Colonic mucosa (tissue), 4 donors: Measurements from ENCODE around the gene SNX5. TPM values are rescaled to one million over a fixed set of nuclear protein-coding genes. Genes with fewer than 3 reads are reported as not detected.

ENCODE experiments used
- DNase-seq: peaks from one replicate; pipeline ENCODE4 v3.0.0-alpha.2; 2020
- H3K27ac ChIP-seq: fragments of 200-600 bp; one replicate; pipeline ENCODE4 v1.8.0; 2021
- H3K27me3 ChIP-seq: fragments of 200-600 bp; one replicate; pipeline ENCODE4 v1.8.0; 2021
- H3K36me3 ChIP-seq: fragments of 200-600 bp; one replicate; pipeline ENCODE4 v1.8.0; 2021
- H3K4me1 ChIP-seq: fragments of 200-600 bp; one replicate; pipeline ENCODE4 v1.8.0; 2021; ENCODE audit warnings: mild to moderate bottlenecking
- H3K4me3 ChIP-seq: fragments of 200-600 bp; one replicate; pipeline ENCODE4 v1.8.0; 2021
- H3K9ac ChIP-seq, 2 donors: one replicate each; pipeline ENCODE4 v1.7.0; 2013; ENCODE audit warnings: control low read depth in 2 of 2, low read depth in 2 of 2, low read length in 2 of 2
- H3K9me3 ChIP-seq: fragments of 200-600 bp; one replicate; pipeline ENCODE4 v1.8.0; 2021
- intact Hi-C: fragments of 100-400 bp; cut with DNase I; formaldehyde crosslinking; loops from one replicate; pipeline ENCODE4 v1.14.1; 2022
- total RNA-seq, 2 donors: library from RNA; stranded (reverse); fragmentation: NEBNext Ultra II Directional in 1 of 2; extraction: Animal tissue kit (Norgen Biotek cat#: 25700) in 1 of 2; gene quantifications; one replicate each; pipeline ENCODE4 v1.2.1, GENCODE V29; 2021
- TF ChIP-seq, protein P1 (sequence below): fragments of 200-600 bp; IDR thresholded peaks from one replicate; pipeline ENCODE4 v1.8.0; 2022; ENCODE audit warnings: antibody characterized with exemption, mild to moderate bottlenecking
- donor health status: healthy.
- donor health status: DM: no; HTN: no; CAD: no.
- donor health status: DM: no; HTN: no; CAD: no.

Gene SNX5
- total RNA-seq, 2 donors from 2014 or later: 116 to 119 TPM

- Histone ChIP-seq H3K9ac (no peak overlapping the region), H3K4me3 (no peak overlapping the region), H3K36me3 (no peaks in the 10 kb centered on the region), H3K27me3 (no peaks in the 10 kb centered on the region), H3K4me1 (no peaks in the 10 kb centered on the region), H3K27ac (no peak overlapping the region), H3K9me3 (no peaks in the 10 kb centered on the region)
- intact Hi-C loops: no loop called here
- TF ChIP-seq, protein P1, sequence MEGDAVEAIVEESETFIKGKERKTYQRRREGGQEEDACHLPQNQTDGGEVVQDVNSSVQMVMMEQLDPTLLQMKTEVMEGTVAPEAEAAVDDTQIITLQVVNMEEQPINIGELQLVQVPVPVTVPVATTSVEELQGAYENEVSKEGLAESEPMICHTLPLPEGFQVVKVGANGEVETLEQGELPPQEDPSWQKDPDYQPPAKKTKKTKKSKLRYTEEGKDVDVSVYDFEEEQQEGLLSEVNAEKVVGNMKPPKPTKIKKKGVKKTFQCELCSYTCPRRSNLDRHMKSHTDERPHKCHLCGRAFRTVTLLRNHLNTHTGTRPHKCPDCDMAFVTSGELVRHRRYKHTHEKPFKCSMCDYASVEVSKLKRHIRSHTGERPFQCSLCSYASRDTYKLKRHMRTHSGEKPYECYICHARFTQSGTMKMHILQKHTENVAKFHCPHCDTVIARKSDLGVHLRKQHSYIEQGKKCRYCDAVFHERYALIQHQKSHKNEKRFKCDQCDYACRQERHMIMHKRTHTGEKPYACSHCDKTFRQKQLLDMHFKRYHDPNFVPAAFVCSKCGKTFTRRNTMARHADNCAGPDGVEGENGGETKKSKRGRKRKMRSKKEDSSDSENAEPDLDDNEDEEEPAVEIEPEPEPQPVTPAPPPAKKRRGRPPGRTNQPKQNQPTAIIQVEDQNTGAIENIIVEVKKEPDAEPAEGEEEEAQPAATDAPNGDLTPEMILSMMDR: no peak
- no peak for DNase-seq
Observed at GRCh38 chr20:17910828-17911294, 57.7 kb downstream of the SNX5 start.

DNA sequence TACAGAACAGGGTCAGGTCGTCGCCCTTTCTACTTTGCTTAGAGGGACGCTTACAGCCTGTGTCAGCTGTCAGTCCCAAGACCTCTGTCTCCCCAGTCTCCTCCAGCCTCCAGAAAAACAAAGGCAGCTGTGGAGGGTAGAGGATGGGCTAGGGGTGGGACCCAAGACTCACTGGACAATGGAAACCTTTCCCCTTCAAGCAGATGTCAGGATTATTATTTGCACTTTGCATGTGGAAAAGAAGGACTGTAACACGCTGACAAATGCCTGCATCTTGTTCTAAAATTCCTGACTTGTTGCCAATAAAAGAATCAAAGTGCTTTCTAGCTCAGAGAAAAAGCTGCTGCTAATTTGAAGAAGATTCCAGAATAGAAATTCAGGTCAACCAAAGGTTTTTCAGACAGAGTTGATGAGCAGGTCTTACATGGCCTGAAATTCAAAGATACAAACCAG lies 58.7 kb downstream of the SNX5 start:
- H3K4me1 ChIP-seq: no peaks in the 10 kb centered on the region
- H3K36me3 ChIP-seq: no peaks in the 10 kb centered on the region
- H3K27ac ChIP-seq: no peak overlapping the region
- no peak for DNase-seq
- TF ChIP-seq, protein P1: no peak
- no peak overlapping the region for H3K9ac ChIP-seq
- intact Hi-C loops: no loop called here
- H3K9me3 ChIP-seq: no peaks in the 10 kb centered on the region
- H3K27me3 ChIP-seq: no peaks in the 10 kb centered on the region
- H3K4me3 ChIP-seq: no peak overlapping the region

- H3K9ac ChIP-seq: no peak overlapping the region
- no peaks in the 10 kb centered on the region for H3K36me3 ChIP-seq
- no peaks in the 10 kb centered on the region for H3K9me3 ChIP-seq
- intact Hi-C loops: no loop called here
- TF ChIP-seq, protein P1: no peak
- H3K27ac ChIP-seq: no peak overlapping the region
- no peak overlapping the region for H3K4me3 ChIP-seq
- H3K4me1 ChIP-seq: no peaks in the 10 kb centered on the region
- H3K27me3 ChIP-seq: no peaks in the 10 kb centered on the region
- DNase-seq: no peak
Observed at GRCh38 chr20:17905544-17905943, 63.0 kb downstream of the SNX5 start.

DNA sequence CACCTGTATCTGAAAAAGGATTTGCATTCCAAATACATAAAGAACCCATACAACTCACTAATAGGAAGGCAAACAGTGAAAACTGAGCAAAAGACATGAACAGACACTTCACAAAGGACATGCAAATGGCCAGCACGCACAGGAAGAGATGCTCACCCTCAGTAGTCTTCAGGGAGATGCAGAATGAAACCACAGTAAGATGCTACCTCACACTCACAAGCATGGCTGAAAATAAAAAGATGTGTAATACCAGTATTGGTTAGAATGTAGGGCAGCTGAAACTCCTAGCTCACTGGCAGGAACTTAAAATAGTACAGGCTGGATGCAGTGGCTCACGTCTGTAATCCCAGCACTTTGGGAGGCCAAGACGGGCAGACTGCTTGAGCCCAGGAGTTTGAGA lies 64.6 kb downstream of the SNX5 start:
- H3K9ac ChIP-seq: no peak overlapping the region
- intact Hi-C loops: no loop called here
- no peak for DNase-seq
- no peak overlapping the region for H3K27ac ChIP-seq
- no peak overlapping the region for H3K4me3 ChIP-seq
- H3K27me3 ChIP-seq: no peaks in the 10 kb centered on the region
- no peaks in the 10 kb centered on the region for H3K36me3 ChIP-seq
- H3K9me3 ChIP-seq: no peaks in the 10 kb centered on the region
- TF ChIP-seq, protein P1: no peak
- H3K4me1 ChIP-seq: no peaks in the 10 kb centered on the region

DNA sequence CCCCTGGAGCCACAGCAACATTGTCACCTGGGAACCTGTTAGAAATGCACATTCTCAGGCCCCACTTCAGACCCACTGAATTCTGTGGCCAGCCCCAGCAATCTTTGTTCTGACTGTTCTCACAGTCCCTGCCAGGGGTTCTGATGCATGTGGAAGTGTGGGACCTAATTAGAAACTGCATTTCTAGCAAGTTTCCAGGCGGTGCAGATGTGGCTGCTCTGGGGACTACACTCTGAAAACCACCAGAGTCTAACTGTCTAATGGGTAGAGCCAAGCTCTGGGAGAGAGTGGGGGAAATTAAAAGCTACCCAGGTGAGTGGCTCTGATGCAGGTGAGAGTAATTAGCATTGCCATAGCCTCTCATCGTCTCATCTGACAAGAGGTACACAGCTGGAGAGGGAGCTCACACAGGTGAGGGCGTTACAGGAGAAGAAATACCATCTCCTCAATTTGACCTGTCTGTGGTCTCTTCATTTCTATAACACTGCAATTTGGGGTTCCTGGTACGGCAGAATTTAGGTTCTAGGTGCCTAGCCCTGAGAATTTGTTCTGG lies 66.0 kb downstream of the SNX5 start:
- TF ChIP-seq, protein P1: no peak
- intact Hi-C loops: no loop called here
- no peak for DNase-seq
- Histone ChIP-seq H3K36me3 (no peaks in the 10 kb centered on the region), H3K27ac (no peak overlapping the region), H3K4me1 (no peaks in the 10 kb centered on the region), H3K27me3 (no peaks in the 10 kb centered on the region), H3K9me3 (no peaks in the 10 kb centered on the region), H3K4me3 (no peak overlapping the region), H3K9ac (no peak overlapping the region)
